GM13976 (cell line): ENCODE measurements around the gene PON2.
"Not testable (repeated sequence)": the region's sequence is repeated elsewhere in the genome, so short reads cannot be mapped to it uniquely, and the experiment has no call there.

Experiments
- DNase-seq: peaks from one replicate; pipeline ENCODE4 v3.0.0; 2012; ENCODE audit warnings: low spot score
- CTCF ChIP-seq: IDR thresholded peaks from 2 replicates; pipeline ENCODE4 v1.5.1; 2012; ENCODE audit warnings: borderline replicate concordance, mild to moderate bottlenecking; ENCODE audit not compliant: insufficient read depth; ENCODE audit errors: extremely low read depth, missing control alignments, control extremely low read depth
- in situ Hi-C: fragments of 300-500 bp; cut with MboI; formaldehyde crosslinking; loops from one replicate; pipeline ENCODE4 v1.12.0; 2022; ENCODE audit warnings: low sequenced_read_pairs, mixed read lengths, inconsistent platforms; ENCODE audit not compliant: unreplicated experiment

The PON2 gene

GRCh38 chr7:95395755-95396135 is 39.1 kb downstream of the PON2 start:
- no peak for TF ChIP-seq CTCF

GRCh38 chr7:95394370-95394769 is 40.5 kb downstream of the PON2 start:
- in situ Hi-C loops = no loop called here
- TF ChIP-seq CTCF = no peak
- peak; percentile 15 for DNase-seq

More at GRCh38 chr7:95395755-95396135, 39.1 kb downstream of the PON2 start:
- DNase-seq = no peak
- in situ Hi-C loops = no loop called here

- in situ Hi-C loops = no loop called here
- TF ChIP-seq CTCF = no peak
- no peak for DNase-seq
Measured at GRCh38 chr7:95391761-95392160, 43.1 kb downstream of the PON2 start.

GRCh38 chr7:95389516-95389915 is 45.3 kb downstream of the PON2 start:
- no peak for DNase-seq
- TF ChIP-seq CTCF = no peak
- in situ Hi-C loops = no loop called here

- in situ Hi-C loops, DNase-seq: not testable (repeated sequence)
Measured at GRCh38 chr7:95379457-95379856, 55.4 kb downstream of the PON2 start.

GRCh38 chr7:95376632-95377400 is 58.0 kb downstream of the PON2 start:
- TF ChIP-seq CTCF = no peak
- no peak for DNase-seq
- in situ Hi-C loops = no loop called here

GRCh38 chr7:95375591-95376257 is 59.1 kb downstream of the PON2 start:
- TF ChIP-seq CTCF = no peak
- in situ Hi-C loops = no loop called here

More at GRCh38 chr7:95375591-95376257, 59.1 kb downstream of the PON2 start:
- DNase-seq = no peak
